Epidermal melanocyte (primary cell): ENCODE measurements around the gene CPLANE2.
"Not testable (repeated sequence)": the region's sequence is repeated elsewhere in the genome, so short reads cannot be mapped to it uniquely, and the experiment has no call there.

Experiments used
- DNase-seq: peaks from one replicate; pipeline ENCODE4 v3.0.0; 2011; ENCODE audit warnings: low spot score; ENCODE audit not compliant: insufficient read length

CPLANE2 gene, protein sequence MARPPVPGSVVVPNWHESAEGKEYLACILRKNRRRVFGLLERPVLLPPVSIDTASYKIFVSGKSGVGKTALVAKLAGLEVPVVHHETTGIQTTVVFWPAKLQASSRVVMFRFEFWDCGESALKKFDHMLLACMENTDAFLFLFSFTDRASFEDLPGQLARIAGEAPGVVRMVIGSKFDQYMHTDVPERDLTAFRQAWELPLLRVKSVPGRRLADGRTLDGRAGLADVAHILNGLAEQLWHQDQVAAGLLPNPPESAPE

DNA sequence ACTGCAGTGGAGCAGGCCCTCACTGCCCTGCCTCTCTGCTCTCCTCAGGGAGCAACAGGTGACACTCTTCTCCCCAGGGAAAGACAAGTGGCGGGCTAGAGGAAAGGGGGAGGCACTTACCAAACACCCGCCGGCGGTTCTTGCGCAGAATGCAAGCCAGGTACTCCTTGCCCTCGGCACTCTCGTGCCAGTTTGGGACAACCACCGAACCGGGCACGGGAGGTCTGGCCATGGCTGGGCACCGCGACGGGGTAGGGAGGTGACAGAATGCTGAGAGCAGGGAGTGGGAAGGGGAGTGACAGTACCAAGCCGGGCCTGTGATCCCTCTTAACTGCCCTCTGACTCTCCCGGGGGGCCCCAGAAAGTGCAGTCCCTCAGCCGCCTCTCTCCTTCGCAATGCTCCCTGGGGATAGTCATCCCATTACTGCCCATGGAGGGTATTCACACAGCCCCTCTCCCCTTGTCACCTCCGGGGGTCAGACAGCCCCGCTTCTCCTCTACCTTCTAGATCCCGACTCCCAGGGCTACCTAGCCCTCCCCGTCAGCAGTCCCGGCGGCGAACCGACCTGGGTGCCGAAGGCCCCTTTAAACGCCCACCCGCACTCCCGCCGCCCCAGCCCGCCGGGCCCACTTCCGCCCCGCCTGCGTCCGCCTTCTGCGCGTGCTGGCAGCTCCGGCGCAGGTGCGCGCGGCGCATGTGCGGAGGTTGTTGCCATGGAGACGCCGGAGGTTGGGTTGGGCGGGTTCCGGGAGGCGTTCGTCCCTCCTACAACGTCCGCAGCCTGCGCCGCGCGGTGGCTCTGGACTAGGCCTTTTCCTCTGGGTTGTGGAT is at the start of gene CPLANE2:
TSS of gene CPLANE2 (minus strand) at position 673 of the 832 bp plus-strand sequence. CDS start at position 232, 441 bp downstream.
- DNase-seq: peak; percentile 95

- DNase-seq: no peak
Observed at GRCh38 chr1:16286122-16286521, 49.1 kb upstream of the CPLANE2 start.

- no peak for DNase-seq
Observed at GRCh38 chr1:16281765-16282164, 44.8 kb upstream of the CPLANE2 start.

GRCh38 chr1:16279186-16279585 is 42.2 kb upstream of the CPLANE2 start:
- DNase-seq: no peak

GRCh38 chr1:16276302-16277030 is 39.5 kb upstream of the CPLANE2 start:
- DNase-seq: no peak

DNA sequence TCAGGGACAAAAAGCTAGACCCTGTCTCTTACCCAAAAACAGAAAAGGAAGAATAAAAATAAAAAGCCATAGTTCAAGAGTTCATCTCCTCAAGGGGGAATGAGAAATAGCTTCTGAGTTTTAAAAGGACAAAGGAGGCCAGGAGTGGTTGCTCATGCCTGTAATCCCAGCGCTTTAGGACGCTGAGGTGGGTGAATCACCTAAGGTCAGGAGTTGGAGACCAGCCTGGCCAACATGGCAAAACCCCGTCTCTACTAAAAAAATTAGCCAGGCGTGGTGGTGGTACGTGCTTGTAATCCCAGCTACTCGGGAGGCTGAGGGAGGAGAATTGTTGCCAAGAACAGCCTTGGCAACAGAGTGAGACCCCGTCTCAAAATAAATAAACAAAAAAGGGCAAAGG is 38.6 kb upstream of the CPLANE2 start:
- no peak for DNase-seq

DNA sequence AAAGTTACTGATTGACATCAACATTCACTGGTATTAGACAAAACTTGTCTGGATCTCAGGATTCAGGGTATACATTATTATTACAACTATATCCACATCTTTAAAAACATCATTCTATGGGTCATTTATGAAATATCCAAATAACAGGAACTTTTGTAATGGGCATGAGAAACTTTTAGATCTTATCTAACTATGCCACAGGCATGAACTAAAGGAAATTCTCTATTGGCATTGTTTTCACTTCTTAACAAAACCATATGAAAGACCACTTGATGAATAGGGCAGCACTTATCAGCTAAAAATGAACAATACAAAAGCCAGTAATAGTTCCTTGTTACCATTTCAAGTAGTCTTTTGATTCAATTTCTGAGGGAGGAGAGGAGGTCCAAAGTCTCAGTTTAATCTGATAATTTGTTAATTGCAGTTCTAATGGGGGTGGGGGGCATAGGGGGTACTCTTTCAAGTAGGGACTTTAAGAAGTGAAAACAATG is 30.8 kb upstream of the CPLANE2 start:
- no peak for DNase-seq

GRCh38 chr1:16266411-16267118 is 29.6 kb upstream of the CPLANE2 start:
- no peak for DNase-seq

- no peak for DNase-seq
Observed at GRCh38 chr1:16262067-16262466, 25.1 kb upstream of the CPLANE2 start.

- DNase-seq: no peak
Observed at GRCh38 chr1:16260814-16261213, 23.8 kb upstream of the CPLANE2 start.

- DNase-seq: no peak
Observed at GRCh38 chr1:16258591-16259135, 21.7 kb upstream of the CPLANE2 start.

- DNase-seq: no peak
Observed at GRCh38 chr1:16257968-16258367, 21.0 kb upstream of the CPLANE2 start.

GRCh38 chr1:16257556-16257955 is 20.6 kb upstream of the CPLANE2 start:
- DNase-seq: not testable (repeated sequence)

GRCh38 chr1:16256478-16256877 is 19.5 kb upstream of the CPLANE2 start:
- DNase-seq: no peak

DNA sequence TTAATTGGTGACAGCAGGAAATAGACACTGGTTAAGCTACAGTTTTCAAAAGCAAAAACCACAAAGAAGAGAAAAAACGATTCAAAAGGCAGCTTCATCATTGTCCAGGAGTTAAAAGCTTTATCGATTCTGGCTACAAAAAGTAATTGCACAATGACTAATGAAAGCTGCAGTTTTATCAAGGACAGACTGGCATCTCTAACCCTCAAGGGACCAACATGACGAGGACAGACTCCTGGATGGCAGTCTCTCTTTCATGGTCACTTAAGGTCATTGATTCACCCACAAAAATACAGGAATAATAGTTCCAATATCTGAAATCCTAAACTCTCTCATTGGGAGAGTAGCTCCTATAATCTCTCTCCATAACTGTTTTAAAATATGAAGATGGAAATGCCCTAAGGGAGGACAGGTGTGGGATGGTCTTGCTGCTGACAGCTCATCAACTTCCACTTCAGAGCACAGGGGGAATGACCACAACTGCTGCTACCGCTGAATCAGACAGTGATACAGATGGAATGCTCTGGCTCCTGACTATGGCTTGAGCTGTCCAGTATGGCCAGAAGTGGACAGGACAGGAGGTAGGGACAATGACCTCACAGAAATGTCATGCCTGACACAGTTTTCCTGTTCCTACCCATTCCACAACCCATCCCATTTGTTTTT is 17.4 kb upstream of the CPLANE2 start:
- DNase-seq: no peak

DNA sequence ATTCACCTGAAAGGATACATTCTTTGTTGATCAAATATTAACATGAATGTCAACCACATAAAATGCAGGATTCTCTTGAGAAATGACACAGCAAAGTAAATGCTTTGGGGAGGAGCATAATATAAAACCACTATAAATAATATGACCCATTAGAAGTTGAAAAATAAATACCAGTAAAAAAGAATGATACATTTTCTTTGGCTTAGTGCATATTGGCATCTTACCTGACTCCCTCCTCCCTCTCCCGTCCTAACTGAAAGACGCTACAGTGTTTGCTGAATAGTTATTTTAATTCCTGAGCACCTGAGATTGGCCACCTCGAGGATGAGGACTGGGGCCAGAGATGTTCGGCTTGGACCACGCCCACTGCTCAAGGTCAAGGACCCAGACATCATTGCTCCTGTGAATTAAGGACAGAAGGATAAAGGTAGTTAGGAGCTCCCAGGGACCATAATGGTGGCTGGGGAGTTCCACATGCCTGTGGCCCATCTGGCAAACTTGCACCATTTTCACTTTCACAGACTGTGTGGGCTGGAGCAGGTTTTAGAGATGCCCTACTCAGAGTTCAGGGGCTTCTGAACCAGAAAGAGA is 16.4 kb upstream of the CPLANE2 start:
- DNase-seq: no peak

GRCh38 chr1:16252912-16253311 is 15.9 kb upstream of the CPLANE2 start:
- no peak for DNase-seq

DNA sequence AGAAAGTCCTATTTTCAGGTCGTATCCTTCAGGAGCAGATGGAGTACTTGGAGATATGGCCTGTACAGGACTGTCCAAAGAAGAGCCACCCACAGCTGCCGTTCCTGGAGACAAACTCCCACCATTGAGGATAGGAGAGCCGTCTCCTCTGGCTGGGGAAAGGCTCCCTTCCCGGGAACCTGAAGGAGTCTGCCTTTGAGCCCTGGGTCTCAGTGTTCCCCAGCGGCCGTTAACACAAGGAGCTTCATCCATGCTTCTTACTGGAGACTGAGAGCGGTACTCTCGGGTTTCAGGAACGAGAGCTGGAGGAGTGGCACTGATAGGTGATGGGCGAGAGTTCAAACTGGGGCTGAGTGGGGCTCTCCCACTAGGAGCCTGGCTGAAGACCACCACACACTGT is 14.4 kb upstream of the CPLANE2 start:
- DNase-seq: no peak

GRCh38 chr1:16250524-16251251 is 13.7 kb upstream of the CPLANE2 start:
- DNase-seq: no peak
